Small intestine (tissue), 7 donors: ENCODE data around the gene ROR1. TPM values are rescaled to one million over a fixed set of nuclear protein-coding genes. Genes with fewer than 3 reads are reported as not detected.
A peak's percentile ranks its signal among the peaks of the same experiment; 100 is the strongest.

Experiments
- DNase-seq, 2 donors: peaks; one replicate each; pipeline versions ENCODE4 v3.0.0 to v3.0.0-alpha.2; 2013
- FAIRE-seq: peaks from 2 replicates; lab custom pipeline; 2012; peaks lifted over from hg19 to GRCh38; lab: Jason Lieb, UNC
- H3K27ac ChIP-seq, 3 donors: one replicate each; pipeline ENCODE4 v1.5.1; 2013; ENCODE audit warnings: low read length in 2 of 3, mild to moderate bottlenecking in 2 of 3, control low read depth in 1 of 3, inconsistent platforms in 1 of 3, low read depth in 1 of 3, moderate library complexity in 1 of 3
- H3K27me3 ChIP-seq, 3 donors: one replicate each; pipeline ENCODE4 v1.6.1; 2013; ENCODE audit warnings: low read length in 3 of 3, inconsistent platforms in 1 of 3; ENCODE audit not compliant: control insufficient read depth in 3 of 3, insufficient read depth in 3 of 3
- H3K36me3 ChIP-seq, 3 donors: one replicate each; pipeline ENCODE4 v1.6.1; 2013; ENCODE audit warnings: low read length in 3 of 3, inconsistent platforms in 1 of 3, low read depth in 1 of 3, mild to moderate bottlenecking in 1 of 3, moderate library complexity in 1 of 3; ENCODE audit not compliant: control insufficient read depth in 3 of 3, insufficient read depth in 2 of 3
- H3K4me1 ChIP-seq, 3 donors: one replicate each; pipeline ENCODE4 v1.6.1; 2013; ENCODE audit warnings: low read length in 2 of 3, inconsistent platforms in 1 of 3, low read depth in 1 of 3, mild to moderate bottlenecking in 1 of 3, moderate library complexity in 1 of 3; ENCODE audit not compliant: control insufficient read depth in 3 of 3, insufficient read depth in 2 of 3
- H3K4me3 ChIP-seq, 3 donors: one replicate each; pipeline ENCODE4 v1.5.1; 2013; ENCODE audit warnings: low read length in 3 of 3, control low read depth in 1 of 3, inconsistent platforms in 1 of 3, low read depth in 1 of 3, mild to moderate bottlenecking in 1 of 3, moderate library complexity in 1 of 3
- H3K9me3 ChIP-seq, 2 donors: one replicate each; pipeline ENCODE4 v1.6.1; 2013; ENCODE audit warnings: low read depth in 1 of 2, low read length in 1 of 2; ENCODE audit not compliant: control insufficient read depth in 2 of 2, insufficient read depth in 1 of 2
- WGBS, 3 donors: extraction: QIAGEN DNeasy Blood & Tissue Kit; methylation state at CpG; one replicate each; pipeline ENCODE4 v1.1.7; 2013; 5-methylcytosine and 5-hydroxymethylcytosine counted together
- polyA plus RNA-seq, 4 donors: library from polyadenylated mRNA; stranded (reverse) in 3 of 4; unstranded in 1 of 4; fragments of 200-250 nt in 3 of 4; fragments of 120-200 nt in 1 of 4; gene quantifications; one replicate each; pipeline versions ENCODE4 v1.2.1 to v1.2.3, GENCODE V29; 2013
- donor health status: healthy with polysubstance abuse.
- donor health status: control.
- donor health status: control.
- donor health status: Bipolar disorder and iron deficiency.
- donor health status: healthy.

ROR1 gene
- polyA plus RNA-seq, 4 donors, result 0.22 to 3.6 (median 3.2) TPM; not detected in 1

DNA sequence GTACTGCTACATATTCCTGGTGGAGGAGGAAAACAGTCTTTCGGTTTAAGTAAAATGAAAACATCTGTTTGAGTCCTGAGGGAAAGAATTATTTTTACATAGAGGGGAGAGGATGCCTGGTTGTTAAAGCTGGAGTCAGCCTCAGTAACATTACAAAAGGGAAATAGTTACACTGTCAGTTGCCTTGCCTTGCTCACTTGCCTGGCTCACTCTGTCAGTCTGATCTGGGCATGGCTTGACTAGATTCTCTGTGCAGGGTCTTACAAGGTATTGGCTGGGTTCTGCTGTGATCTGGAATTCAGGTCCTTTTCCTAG lies 421.2 kb downstream of the ROR1 start:
- H3K36me3 ChIP-seq, result no peaks in the 10 kb centered on the region
- WGBS, 3 donors, result 74 to 91% (median 84%) methylated on average over 1 of the region's 1 CpG
- no peaks in the 10 kb centered on the region for H3K9me3 ChIP-seq
- FAIRE-seq, result no peak
- H3K4me3 ChIP-seq, result no peak overlapping the region
- no peak for DNase-seq
- H3K27ac ChIP-seq, result no peak overlapping the region
- no peaks in the 10 kb centered on the region for H3K27me3 ChIP-seq
- H3K4me1 ChIP-seq, result no peaks in the 10 kb centered on the region

DNA sequence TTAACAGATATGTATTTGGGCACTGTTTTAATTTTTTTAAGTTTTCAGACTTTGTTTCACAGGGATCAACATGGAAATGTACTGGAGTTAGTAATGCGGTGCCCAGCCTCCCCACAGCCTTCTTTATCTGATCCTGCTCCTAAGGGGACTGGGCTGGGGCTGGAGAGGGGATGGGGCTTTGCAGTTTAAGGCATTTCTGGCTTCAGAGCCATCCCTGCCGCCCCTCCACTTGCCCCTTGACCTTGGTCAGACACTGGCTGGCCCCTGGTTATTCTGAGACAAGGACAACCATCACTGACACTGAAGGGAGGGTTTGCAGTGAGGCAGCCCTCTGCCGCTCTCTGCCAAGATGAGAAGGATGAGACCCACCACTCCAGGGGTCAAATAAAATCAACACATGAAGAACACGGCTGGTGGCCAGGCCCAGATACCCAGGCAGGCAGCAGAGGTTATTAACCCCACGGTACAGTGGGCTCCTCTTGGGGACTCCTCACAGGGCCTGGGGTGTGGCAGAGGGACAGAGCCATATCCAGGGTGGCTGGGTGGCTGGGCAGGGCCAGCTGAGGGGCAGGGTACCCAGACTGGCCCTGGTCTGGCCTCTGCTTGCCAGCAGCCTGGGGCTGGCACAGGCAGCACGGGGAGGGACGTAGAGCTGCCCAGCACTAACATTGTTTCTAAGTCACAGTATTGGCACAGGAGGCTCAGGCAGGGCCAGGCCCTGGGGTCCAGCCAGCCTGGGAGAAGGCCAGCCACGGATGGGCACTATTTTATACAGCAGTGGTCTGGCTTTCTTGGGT lies 422.5 kb downstream of the ROR1 start:
- DNase-seq (no peak), FAIRE-seq (no peak)
- H3K27ac ChIP-seq, result no peak overlapping the region
- WGBS, 3 donors, result 76 to 86% (median 81%) methylated on average over 8 of the region's 8 CpGs
- no peak overlapping the region for H3K4me3 ChIP-seq
- no peaks in the 10 kb centered on the region for H3K4me1 ChIP-seq
- no peaks in the 10 kb centered on the region for H3K9me3 ChIP-seq
- H3K36me3 ChIP-seq, result no peaks in the 10 kb centered on the region
- no peaks in the 10 kb centered on the region for H3K27me3 ChIP-seq

DNA sequence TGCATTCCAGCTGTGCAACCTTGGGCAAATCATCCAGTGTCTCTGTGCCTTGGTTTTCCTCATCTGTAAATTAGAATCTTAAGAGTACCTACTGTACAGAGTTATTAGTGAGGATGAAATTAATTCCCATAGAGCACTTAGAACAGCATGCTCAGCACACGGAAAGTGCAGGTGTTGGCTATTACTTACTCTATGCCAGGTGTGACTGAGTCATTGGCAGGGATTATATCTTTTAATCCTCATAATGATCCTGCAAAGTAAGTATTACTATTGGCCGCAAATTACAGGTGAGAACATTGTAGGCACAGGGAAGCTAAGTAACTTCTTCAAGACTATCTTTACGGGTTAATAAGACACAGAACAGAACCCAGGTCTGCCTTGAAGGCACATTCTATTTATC lies 423.3 kb downstream of the ROR1 start:
- 11 to 64% (median 40%) methylated on average over 3 of the region's 3 CpGs for WGBS, 3 donors
- DNase-seq, result peak in 1 of 2 donors; percentile 12
- H3K36me3 ChIP-seq, result no peaks in the 10 kb centered on the region
- no peak for FAIRE-seq
- H3K4me3 ChIP-seq, result no peak overlapping the region
- H3K4me1 ChIP-seq, result no peaks in the 10 kb centered on the region
- no peaks in the 10 kb centered on the region for H3K27me3 ChIP-seq
- H3K27ac ChIP-seq, result no peak overlapping the region
- H3K9me3 ChIP-seq, result no peaks in the 10 kb centered on the region

DNA sequence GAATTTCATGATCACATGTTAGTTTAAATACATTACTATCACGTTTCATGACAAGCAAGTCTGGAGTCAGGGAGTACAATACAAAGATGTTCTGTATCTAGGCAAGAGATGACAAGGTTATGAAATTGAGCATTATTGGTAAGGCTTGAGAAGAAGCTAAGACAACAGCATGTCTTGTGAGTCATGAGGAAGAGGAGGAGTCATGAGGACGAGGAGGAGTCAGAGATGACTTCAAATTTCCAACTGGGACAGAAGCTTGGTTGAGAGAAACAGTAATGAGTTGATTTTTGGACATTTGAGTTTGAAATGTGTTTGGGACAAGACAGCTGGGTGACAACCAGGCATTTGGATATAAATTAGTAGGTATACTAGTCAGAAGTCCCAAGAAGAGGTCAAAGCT lies 425.3 kb downstream of the ROR1 start:
- FAIRE-seq, result no peak
- H3K9me3 ChIP-seq, result peaks cover 0 to 2% of the 10 kb centered on the region in 2 donors
- 55 to 60% (median 56%) methylated on average over 2 of the region's 2 CpGs for WGBS, 3 donors
- no peak for DNase-seq
- no peak overlapping the region for H3K27ac ChIP-seq
- H3K4me3 ChIP-seq, result no peak overlapping the region
- H3K36me3 ChIP-seq, result no peaks in the 10 kb centered on the region
- H3K27me3 ChIP-seq, result no peaks in the 10 kb centered on the region
- no peaks in the 10 kb centered on the region for H3K4me1 ChIP-seq

DNA sequence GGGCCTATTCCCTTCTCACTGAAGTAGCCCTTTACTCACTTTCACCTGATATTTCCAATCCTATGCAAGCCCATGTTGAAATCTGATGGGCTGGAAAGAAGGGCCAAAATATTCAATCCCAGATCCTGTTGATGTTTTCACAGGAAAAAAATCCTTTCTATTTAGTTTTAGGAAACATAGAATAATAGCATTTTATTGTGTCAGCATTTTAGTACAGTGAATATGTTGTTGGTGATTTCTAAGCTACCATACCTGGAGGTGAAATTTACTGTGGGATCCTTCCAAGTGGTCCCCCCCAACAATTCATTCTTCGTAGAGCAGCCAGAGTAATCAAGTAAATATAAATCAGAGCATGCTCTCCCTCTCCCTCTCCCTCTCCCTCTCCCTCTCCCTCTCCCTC lies 426.2 kb downstream of the ROR1 start:
- H3K4me3 ChIP-seq, result no peak overlapping the region
- DNase-seq (no peak), FAIRE-seq (no peak)
- H3K4me1 ChIP-seq, result no peaks in the 10 kb centered on the region
- H3K36me3 ChIP-seq, result no peaks in the 10 kb centered on the region
- no peaks in the 10 kb centered on the region for H3K27me3 ChIP-seq
- no peak overlapping the region for H3K27ac ChIP-seq
- 42 to 95% (median 59%) methylated on average over 1 of the region's 1 CpG for WGBS, 3 donors
- peaks cover 0 to 2% of the 10 kb centered on the region in 2 donors for H3K9me3 ChIP-seq

DNA sequence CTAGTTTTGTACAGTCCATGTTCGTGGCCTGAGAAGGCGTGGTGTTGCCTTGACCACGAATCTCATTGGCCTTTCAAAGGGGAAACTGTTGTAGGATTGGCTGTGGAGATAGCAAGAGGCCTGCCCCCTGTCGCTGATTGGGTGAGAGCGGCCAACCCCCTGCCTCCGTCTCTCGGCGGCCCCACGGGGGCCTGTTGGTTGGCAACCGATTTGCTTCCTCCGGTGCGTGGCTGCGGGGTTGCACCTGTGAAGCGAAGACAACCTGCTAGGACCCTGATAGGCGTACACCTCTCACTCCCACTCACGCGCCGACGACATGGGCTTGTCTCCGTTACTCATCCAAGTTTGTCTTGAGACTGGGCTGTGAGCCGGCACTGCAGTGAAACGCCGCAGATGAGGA lies 429.6 kb downstream of the ROR1 start, which contains the start of gene UBE2U:
UBE2U (plus strand) TSS at position 204 of the 400 bp plus-strand sequence. CDS start 428 bp downstream, outside the sequence.
- Histone ChIP-seq H3K36me3 (no peaks in the 10 kb centered on the region), H3K27ac (no peak within 1 kb of the TSS), H3K27me3 (no peaks in the 10 kb centered on the region), H3K4me3 (no peak within 1 kb of the TSS), H3K4me1 (no peaks in the 10 kb centered on the region), H3K9me3 (peaks cover 0 to 2% of the 10 kb centered on the region in 2 donors)
- DNase-seq (no peak), FAIRE-seq (no peak)
- WGBS, 3 donors, result 94 to 95% (median 94%) methylated on average over 23 of the region's 23 CpGs

DNA sequence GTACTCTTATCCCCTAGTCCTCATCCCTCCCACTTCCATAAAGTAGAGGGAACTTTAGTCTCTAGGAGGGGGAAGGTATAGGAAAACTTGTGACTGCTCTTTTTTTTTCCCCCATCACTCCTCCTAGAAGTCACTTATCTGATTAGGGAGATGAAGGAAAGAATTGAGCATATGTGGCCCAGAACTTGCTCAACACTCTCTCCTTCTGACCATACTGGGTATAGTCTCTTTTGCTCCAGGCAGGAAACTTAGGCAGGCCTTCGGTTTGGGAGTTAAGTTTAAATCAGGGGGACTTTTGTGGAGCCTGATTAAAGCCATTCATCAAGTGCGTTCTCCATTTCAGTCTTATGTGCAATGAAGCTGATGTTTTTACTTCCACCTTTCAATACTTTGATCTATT lies 435.4 kb downstream of the ROR1 start:
- Histone ChIP-seq H3K36me3 (no peaks in the 10 kb centered on the region), H3K9me3 (no peaks in the 10 kb centered on the region), H3K27ac (no peak overlapping the region), H3K27me3 (peaks cover 0 to 2% (median 0%) of the 10 kb centered on the region in 3 donors), H3K4me1 (no peaks in the 10 kb centered on the region), H3K4me3 (no peak overlapping the region)
- 79 to 86% (median 83%) methylated on average over 2 of the region's 2 CpGs for WGBS, 3 donors
- FAIRE-seq, result no peak
- no peak for DNase-seq

DNA sequence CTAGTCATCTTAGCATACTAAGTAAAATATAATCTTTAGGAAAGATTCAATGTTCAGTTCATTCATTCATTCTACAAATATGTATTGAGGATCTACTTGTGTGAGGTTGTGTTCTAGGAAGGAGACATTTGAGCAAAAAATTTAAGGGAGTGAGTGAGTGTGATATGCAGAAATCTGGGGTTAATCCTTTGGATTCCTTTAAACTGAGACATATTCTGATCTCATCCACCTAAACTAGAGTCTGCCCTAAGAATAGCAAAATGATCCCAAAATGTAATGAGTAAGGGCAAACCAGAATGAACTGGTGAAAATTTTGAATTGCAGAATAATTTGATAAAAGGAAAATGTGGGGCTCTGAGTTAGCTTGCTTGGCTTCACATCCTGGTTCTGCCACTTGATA lies 438.2 kb downstream of the ROR1 start:
- FAIRE-seq (no peak), DNase-seq (no peak)
- H3K4me3 ChIP-seq, result no peak overlapping the region

DNA sequence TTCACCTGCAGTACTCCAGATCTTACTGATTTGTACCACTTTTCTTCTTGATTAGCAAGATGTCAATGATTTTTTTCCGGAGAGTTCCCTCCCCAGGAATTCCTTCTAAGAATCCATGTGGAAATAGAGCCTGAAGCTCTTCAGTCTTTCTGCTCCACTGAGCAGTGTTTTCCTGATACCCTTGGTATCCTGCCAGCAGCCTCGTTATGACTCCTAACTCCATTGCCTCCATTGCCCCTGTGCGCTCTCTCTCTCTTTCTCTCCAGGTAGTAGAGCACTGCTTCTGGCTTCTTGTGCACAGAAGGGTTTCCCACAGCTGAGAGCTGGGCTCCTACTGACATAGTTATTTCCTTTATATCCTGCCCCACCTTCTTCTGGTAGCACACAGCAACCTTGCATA lies 441.8 kb downstream of the ROR1 start:
- FAIRE-seq, result no peak

More for the DNA sequence above, 438.2 kb downstream of the ROR1 start:
- Histone ChIP-seq H3K9me3 (no peaks in the 10 kb centered on the region), H3K36me3 (no peaks in the 10 kb centered on the region), H3K27ac (no peak overlapping the region), H3K27me3 (peaks cover 0 to 2% (median 0%) of the 10 kb centered on the region in 3 donors), H3K4me1 (no peaks in the 10 kb centered on the region)

More for the DNA sequence above, 441.8 kb downstream of the ROR1 start:
- H3K36me3 ChIP-seq, result no peaks in the 10 kb centered on the region
- H3K4me3 ChIP-seq, result no peak overlapping the region
- peaks cover 0 to 2% (median 0%) of the 10 kb centered on the region in 3 donors for H3K27me3 ChIP-seq
- no peaks in the 10 kb centered on the region for H3K4me1 ChIP-seq
- no peak overlapping the region for H3K27ac ChIP-seq
- 80 to 81% (median 80%) methylated on average over 3 of the region's 3 CpGs for WGBS, 3 donors
- H3K9me3 ChIP-seq, result no peaks in the 10 kb centered on the region
- DNase-seq, result no peak
